SK-N-SH (cell line): ENCODE data around the gene EBF3. TPM values are rescaled to one million over a fixed set of nuclear protein-coding genes. Genes with fewer than 3 reads are reported as not detected.

Experiments
- CTCF ChIA-PET: fragments of 300-600, 350-600 bp; formaldehyde crosslinking; extraction: SDS; loops from one replicate; lab custom pipeline; 2021; lab: Yijun Ruan, JAX
- POLR2A ChIA-PET: fragments of 350-600 bp; sonication (Branson Sonifier 250); formaldehyde crosslinking; extraction: SDS; loops from one replicate; lab custom pipeline; 2020; ENCODE audit warnings: antibody characterized with exemption, inconsistent platforms; lab: Yijun Ruan, JAX
- DNase-seq: peaks from one replicate; pipeline ENCODE4 v3.0.0; 2012
- H2AFZ ChIP-seq: fragments of 200-600 bp; sonication (generic); 2 replicates; pipeline ENCODE4 v1.8.1; 2016; ENCODE audit warnings: antibody characterized with exemption, mild to moderate bottlenecking, low read depth
- H3F3A ChIP-seq: fragments of 200-600 bp; sonication (generic); replicated peaks from 2 replicates; pipeline ENCODE3; 2016; ENCODE audit warnings: antibody characterized with exemption, mild to moderate bottlenecking; ENCODE audit not compliant: insufficient read depth
- H3K27ac ChIP-seq, 2 experiments: fragments of 200-500 bp in 1 of 2; fragments of 200-600 bp in 1 of 2; sonication (Bioruptor generic) in 1 of 2; sonication (generic), shearing (Covaris generic) in 1 of 2; 2 replicates each; pipeline versions ENCODE4 v1.5.1 to v1.6.1; 2014 to 2016; ENCODE audit warnings: low read depth in 2 of 2, inconsistent platforms in 1 of 2, low read length in 1 of 2, mild to moderate bottlenecking in 1 of 2, mixed read lengths in 1 of 2
- H3K27me3 ChIP-seq: fragments of 200-600 bp; sonication (generic), shearing (Covaris generic); 2 replicates; pipeline ENCODE4 v1.6.1; 2016; ENCODE audit warnings: mixed run types; ENCODE audit not compliant: insufficient read depth
- H3K36me3 ChIP-seq, 2 experiments: fragments of 200-500 bp in 1 of 2; fragments of 200-600 bp in 1 of 2; sonication (Bioruptor generic) in 1 of 2; sonication (generic) in 1 of 2; replicated peaks in 1 of 2; 2 replicates each; pipeline versions ENCODE3 to v1.5.1; 2014 to 2016; ENCODE audit warnings: low read length in 1 of 2, mild to moderate bottlenecking in 1 of 2; ENCODE audit not compliant: insufficient read depth in 2 of 2, control insufficient read depth in 1 of 2
- H3K4me1 ChIP-seq, 2 experiments: fragments of 200-500 bp in 1 of 2; fragments of 200-600 bp in 1 of 2; sonication (Bioruptor generic) in 1 of 2; sonication (generic), shearing (Covaris generic) in 1 of 2; 2 replicates each; pipeline versions ENCODE4 v1.5.1 to v1.6.1; 2014 to 2016; ENCODE audit warnings: low read depth in 1 of 2, low read length in 1 of 2, mixed run types in 1 of 2; ENCODE audit not compliant: insufficient read depth in 2 of 2, control insufficient read depth in 1 of 2
- H3K4me2 ChIP-seq: fragments of 200-600 bp; sonication (generic), shearing (Covaris generic); 2 replicates; pipeline ENCODE4 v1.6.1; 2017; ENCODE audit warnings: mixed run types
- H3K4me3 ChIP-seq, 2 experiments: fragments of 200-500 bp in 1 of 2; fragments of 200-600 bp in 1 of 2; sonication (Bioruptor generic) in 1 of 2; sonication (generic), shearing (Covaris generic) in 1 of 2; 2 replicates each; pipeline versions ENCODE4 v1.5.1 to v1.8.1; 2014 to 2016; ENCODE audit warnings: low read depth in 2 of 2, inconsistent platforms in 1 of 2, low read length in 1 of 2, mild to moderate bottlenecking in 1 of 2, mixed read lengths in 1 of 2, moderate library complexity in 1 of 2
- H3K79me2 ChIP-seq: fragments of 200-600 bp; sonication (generic); 2 replicates; pipeline ENCODE4 v1.8.1; 2017; ENCODE audit warnings: mild to moderate bottlenecking; ENCODE audit not compliant: insufficient read depth
- H3K9ac ChIP-seq: fragments of 200-600 bp; sonication (generic); 2 replicates; pipeline ENCODE4 v1.6.1; 2017; ENCODE audit warnings: mixed run types
- H3K9me2 ChIP-seq: fragments of 200-600 bp; sonication (generic); 2 replicates; pipeline ENCODE4 v1.6.1; 2017; ENCODE audit warnings: mixed run types
- H3K9me3 ChIP-seq: fragments of 200-600 bp; sonication (generic); 2 replicates; pipeline ENCODE4 v1.6.1; 2017; ENCODE audit warnings: mixed run types, mild to moderate bottlenecking, moderate library complexity
- H4K20me1 ChIP-seq: fragments of 200-600 bp; sonication (generic); 2 replicates; pipeline ENCODE4 v1.6.1; 2017; ENCODE audit warnings: mild to moderate bottlenecking, mixed run types; ENCODE audit not compliant: insufficient read depth
- CHD2 ChIP-seq: fragments of 150-350 bp; IDR thresholded peaks from 2 replicates; pipeline ENCODE4 v1.6.1; 2018; ENCODE audit warnings: low read length; ENCODE audit not compliant: partially characterized antibody
- ELF1 ChIP-seq: IDR thresholded peaks from 2 replicates; pipeline ENCODE4 v1.4.0; 2012
- EP300 ChIP-seq, 2 experiments: IDR thresholded peaks; 2 replicates each; pipeline versions ENCODE4 v1.4.0 to v1.6.1; 2012; ENCODE audit warnings: borderline replicate concordance in 1 of 2, low read depth in 1 of 2, low read length in 1 of 2
- FOSL2 ChIP-seq: IDR thresholded peaks from 2 replicates; pipeline ENCODE4 v1.4.0; 2012; ENCODE audit warnings: low read depth, mild to moderate bottlenecking, moderate library complexity, borderline replicate concordance
- GABPA ChIP-seq: IDR thresholded peaks from 2 replicates; pipeline ENCODE4 v1.4.0; 2012; ENCODE audit warnings: low read depth, mild to moderate bottlenecking
- MXI1 ChIP-seq: IDR thresholded peaks from 2 replicates; pipeline ENCODE4 v1.6.1; 2012; ENCODE audit warnings: mild to moderate bottlenecking, low read depth, low read length, improper control_type of control experiment
- NRF1 ChIP-seq: IDR thresholded peaks from 2 replicates; pipeline ENCODE4 v1.6.1; 2012; ENCODE audit warnings: low read depth, mild to moderate bottlenecking, low read length
- PBX3 ChIP-seq: IDR thresholded peaks from 2 replicates; pipeline ENCODE4; 2012
- POLR2AphosphoS5 ChIP-seq: IDR thresholded peaks from 2 replicates; pipeline ENCODE4 v1.6.1; 2012; ENCODE audit warnings: low read depth, low read length
- RAD21 ChIP-seq: IDR thresholded peaks from 2 replicates; pipeline ENCODE4 v1.6.1; 2012; ENCODE audit warnings: mild to moderate bottlenecking, low read length
- RFX5 ChIP-seq: IDR thresholded peaks from 2 replicates; pipeline ENCODE4 v1.6.1; 2012; ENCODE audit warnings: mild to moderate bottlenecking, improper control_type of control experiment, low read length
- SIN3A ChIP-seq: IDR thresholded peaks from 2 replicates; pipeline ENCODE4 v1.6.1; 2012; ENCODE audit warnings: low read depth, mild to moderate bottlenecking, low read length, moderate library complexity, borderline replicate concordance
- TAF1 ChIP-seq: IDR thresholded peaks from 2 replicates; pipeline ENCODE4 v1.6.1; 2012; ENCODE audit warnings: low read depth, mild to moderate bottlenecking, low read length, moderate library complexity, borderline replicate concordance
- TCF12 ChIP-seq: IDR thresholded peaks from 2 replicates; pipeline ENCODE4 v1.4.0; 2012
- USF2 ChIP-seq: fragments of 150-350 bp; IDR thresholded peaks from 2 replicates; pipeline ENCODE4 v1.6.1; 2017; ENCODE audit warnings: antibody characterized with exemption, low read length, low read depth, borderline replicate concordance
- WGBS: methylation state at CpG from one replicate; pipeline ENCODE4 v1.1.6; 2017; ENCODE audit warnings: low lambda C conversion rate; 5-methylcytosine and 5-hydroxymethylcytosine counted together
- polyA plus RNA-seq, 3 experiments: library from polyadenylated mRNA; depleted of rRNA; stranded (reverse); fragments of >200 nt; gene quantifications; 2 replicates each; pipeline ENCODE4 v1.2.3, GENCODE V29; 2012
- TF ChIP-seq, protein P1 (sequence below): IDR thresholded peaks from 2 replicates; pipeline ENCODE4 v1.6.1; 2012; ENCODE audit warnings: mild to moderate bottlenecking, low read depth, low read length, moderate library complexity

EBF3 gene
- polyA plus RNA-seq, 1 of the 3 experiments (the other 2 are of a cell fraction) = not detected

GRCh38 chr10:129918401-129918800, 45.7 kb downstream of the EBF3 start:
- CTCF ChIA-PET = interaction anchor here (0.6 to 1.3 kb wide), 2 partner anchors 29 to 799 kb away, joined by 3 to 6 read pairs; no protein-coding TSS in a partner anchor
- no peak for DNase-seq
- no peak overlapping the region for H3K4me2 ChIP-seq
- no peaks in the 10 kb centered on the region for H4K20me1 ChIP-seq
- H3K27me3 ChIP-seq = no peaks in the 10 kb centered on the region
- no peak overlapping the region for H3K9ac ChIP-seq
- no peaks in the 10 kb centered on the region for H3K79me2 ChIP-seq
- H3K4me1 ChIP-seq = no peaks in the 10 kb centered on the region
- H3F3A ChIP-seq = no peaks in the 10 kb centered on the region
- 50% methylated on average over 5 of the region's 9 CpGs for WGBS
- no peak overlapping the region for H3K27ac ChIP-seq
- H2AFZ ChIP-seq = no peak overlapping the region
- no peak overlapping the region for H3K4me3 ChIP-seq
- no peaks in the 10 kb centered on the region for H3K9me3 ChIP-seq
- TF ChIP-seq GABPA = no peak
- TF ChIP-seq MXI1 = no peak
- no peak for TF ChIP-seq POLR2AphosphoS5
- no peaks in the 10 kb centered on the region for H3K36me3 ChIP-seq
- POLR2A ChIA-PET = no interaction called here
- H3K9me2 ChIP-seq = no peaks in the 10 kb centered on the region

DNA sequence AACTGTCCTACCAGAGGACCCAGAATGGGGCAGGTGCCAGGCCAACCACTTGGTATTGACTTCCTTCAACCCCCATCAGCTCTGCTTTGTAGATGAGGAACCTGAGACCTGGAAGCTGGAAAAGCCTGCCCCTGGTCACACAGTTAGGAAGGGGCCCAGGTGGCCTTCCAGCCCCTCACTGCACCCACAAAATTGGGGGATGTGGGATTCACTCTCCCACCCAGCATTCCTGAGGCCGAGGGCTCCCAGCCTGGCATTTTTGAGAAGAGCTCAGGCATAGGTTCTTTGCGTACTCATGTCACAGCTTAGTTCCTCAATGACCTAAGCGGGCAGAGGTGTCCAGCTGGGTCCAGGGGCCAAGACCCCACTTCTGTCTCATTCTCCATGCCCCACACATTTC, 46.1 kb downstream of the EBF3 start:
- Histone ChIP-seq H3K9me3 (no peaks in the 10 kb centered on the region), H3F3A (no peaks in the 10 kb centered on the region), H3K4me2 (no peak overlapping the region), H3K4me1 (no peaks in the 10 kb centered on the region)
- DNase-seq = no peak
- POLR2A ChIA-PET = no interaction called here
- TF ChIP-seq TAF1 (no peak), SIN3A (no peak), PBX3 (no peak), ELF1 (no peak), RAD21 (no peak), TCF12 (no peak), USF2 (no peak), EP300 (IDR thresholded peaks at IDR 0.05; ENCODE audit: borderline replicate concordance in 1 of 2, low read depth in 1 of 2, low read length in 1 of 2) (no peak), FOSL2 (no peak), NRF1 (no peak), CHD2 (no peak), RFX5 (no peak)
- TF ChIP-seq, protein P1, sequence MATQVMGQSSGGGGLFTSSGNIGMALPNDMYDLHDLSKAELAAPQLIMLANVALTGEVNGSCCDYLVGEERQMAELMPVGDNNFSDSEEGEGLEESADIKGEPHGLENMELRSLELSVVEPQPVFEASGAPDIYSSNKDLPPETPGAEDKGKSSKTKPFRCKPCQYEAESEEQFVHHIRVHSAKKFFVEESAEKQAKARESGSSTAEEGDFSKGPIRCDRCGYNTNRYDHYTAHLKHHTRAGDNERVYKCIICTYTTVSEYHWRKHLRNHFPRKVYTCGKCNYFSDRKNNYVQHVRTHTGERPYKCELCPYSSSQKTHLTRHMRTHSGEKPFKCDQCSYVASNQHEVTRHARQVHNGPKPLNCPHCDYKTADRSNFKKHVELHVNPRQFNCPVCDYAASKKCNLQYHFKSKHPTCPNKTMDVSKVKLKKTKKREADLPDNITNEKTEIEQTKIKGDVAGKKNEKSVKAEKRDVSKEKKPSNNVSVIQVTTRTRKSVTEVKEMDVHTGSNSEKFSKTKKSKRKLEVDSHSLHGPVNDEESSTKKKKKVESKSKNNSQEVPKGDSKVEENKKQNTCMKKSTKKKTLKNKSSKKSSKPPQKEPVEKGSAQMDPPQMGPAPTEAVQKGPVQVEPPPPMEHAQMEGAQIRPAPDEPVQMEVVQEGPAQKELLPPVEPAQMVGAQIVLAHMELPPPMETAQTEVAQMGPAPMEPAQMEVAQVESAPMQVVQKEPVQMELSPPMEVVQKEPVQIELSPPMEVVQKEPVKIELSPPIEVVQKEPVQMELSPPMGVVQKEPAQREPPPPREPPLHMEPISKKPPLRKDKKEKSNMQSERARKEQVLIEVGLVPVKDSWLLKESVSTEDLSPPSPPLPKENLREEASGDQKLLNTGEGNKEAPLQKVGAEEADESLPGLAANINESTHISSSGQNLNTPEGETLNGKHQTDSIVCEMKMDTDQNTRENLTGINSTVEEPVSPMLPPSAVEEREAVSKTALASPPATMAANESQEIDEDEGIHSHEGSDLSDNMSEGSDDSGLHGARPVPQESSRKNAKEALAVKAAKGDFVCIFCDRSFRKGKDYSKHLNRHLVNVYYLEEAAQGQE = no peak
- TF ChIP-seq, all 33 proteins: peak for 0
- Histone ChIP-seq H3K27me3 (no peaks in the 10 kb centered on the region), H3K27ac (no peak overlapping the region), H3K9ac (no peak overlapping the region), H2AFZ (no peak overlapping the region), H3K36me3 (no peaks in the 10 kb centered on the region), H4K20me1 (no peaks in the 10 kb centered on the region), H3K9me2 (no peaks in the 10 kb centered on the region), H3K79me2 (no peaks in the 10 kb centered on the region), H3K4me3 (no peak overlapping the region)
- 62% methylated on average over 3 of the region's 3 CpGs for WGBS
- CTCF ChIA-PET = interaction anchor here (1.3 kb wide), 1 partner anchor 29 kb away, joined by 6 read pairs; no protein-coding TSS in a partner anchor
